Activated T-helper 9 cell treated with anti-CD3 and anti-CD28 coated beads, Interleukin-2, amount 50 U/mL, for 16 hours (primary cell): ENCODE measurements around the gene CLDN4.
"Not testable (repeated sequence)": the region's sequence is repeated elsewhere in the genome, so short reads cannot be mapped to it uniquely, and the experiment has no call there.

ENCODE experiments used
- DNase-seq: peaks from one replicate; pipeline ENCODE4 v3.0.0-alpha.2; 2020; ENCODE audit warnings: low read depth

Gene CLDN4, protein sequence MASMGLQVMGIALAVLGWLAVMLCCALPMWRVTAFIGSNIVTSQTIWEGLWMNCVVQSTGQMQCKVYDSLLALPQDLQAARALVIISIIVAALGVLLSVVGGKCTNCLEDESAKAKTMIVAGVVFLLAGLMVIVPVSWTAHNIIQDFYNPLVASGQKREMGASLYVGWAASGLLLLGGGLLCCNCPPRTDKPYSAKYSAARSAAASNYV

DNA sequence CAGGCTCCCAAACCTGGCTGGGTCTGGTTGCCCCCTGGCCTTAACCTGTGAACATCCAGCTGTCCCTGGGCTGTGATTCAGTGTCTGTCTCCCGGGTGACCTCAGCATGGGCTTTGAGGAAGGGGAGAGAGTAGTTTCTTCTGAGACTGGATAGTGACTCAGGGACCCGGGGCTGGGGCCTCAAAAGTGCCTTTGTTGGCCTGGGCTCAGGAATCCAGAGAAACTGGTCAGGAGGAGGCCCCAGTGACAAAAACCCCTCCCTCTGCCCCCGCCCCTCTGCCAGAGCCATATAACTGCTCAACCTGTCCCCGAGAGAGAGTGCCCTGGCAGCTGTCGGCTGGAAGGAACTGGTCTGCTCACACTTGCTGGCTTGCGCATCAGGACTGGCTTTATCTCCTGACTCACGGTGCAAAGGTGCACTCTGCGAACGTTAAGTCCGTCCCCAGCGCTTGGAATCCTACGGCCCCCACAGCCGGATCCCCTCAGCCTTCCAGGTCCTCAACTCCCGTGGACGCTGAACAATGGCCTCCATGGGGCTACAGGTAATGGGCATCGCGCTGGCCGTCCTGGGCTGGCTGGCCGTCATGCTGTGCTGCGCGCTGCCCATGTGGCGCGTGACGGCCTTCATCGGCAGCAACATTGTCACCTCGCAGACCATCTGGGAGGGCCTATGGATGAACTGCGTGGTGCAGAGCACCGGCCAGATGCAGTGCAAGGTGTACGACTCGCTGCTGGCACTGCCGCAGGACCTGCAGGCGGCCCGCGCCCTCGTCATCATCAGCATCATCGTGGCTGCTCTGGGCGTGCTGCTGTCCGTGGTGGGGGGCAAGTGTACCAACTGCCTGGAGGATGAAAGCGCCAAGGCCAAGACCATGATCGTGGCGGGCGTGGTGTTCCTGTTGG, at the start of gene CLDN4:
Gene CLDN4 (plus strand): TSS at position 316 of the 903 bp plus-strand sequence. CDS start 206 bp downstream, at position 522.
- DNase-seq, result no peak

DNA sequence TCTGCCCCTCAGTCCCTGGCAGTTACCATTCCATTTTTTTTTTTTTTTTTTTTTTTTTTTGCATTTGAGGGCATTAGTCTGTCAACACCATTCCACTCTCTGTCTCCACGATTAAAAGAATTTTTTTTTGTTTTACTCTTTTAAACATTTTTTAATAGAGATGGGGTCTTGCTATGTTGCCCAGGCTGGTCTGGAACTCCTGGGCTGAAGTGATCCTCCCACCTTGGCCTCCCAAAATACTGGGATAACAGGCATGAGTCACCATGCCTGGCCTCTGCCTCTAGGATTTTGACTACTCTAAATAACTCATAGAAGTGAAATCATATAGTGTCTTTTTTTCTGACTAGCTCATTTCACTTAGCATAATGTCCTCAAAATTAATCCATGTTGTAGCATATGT, 44.2 kb upstream of the CLDN4 start:
- DNase-seq, result no peak

DNA sequence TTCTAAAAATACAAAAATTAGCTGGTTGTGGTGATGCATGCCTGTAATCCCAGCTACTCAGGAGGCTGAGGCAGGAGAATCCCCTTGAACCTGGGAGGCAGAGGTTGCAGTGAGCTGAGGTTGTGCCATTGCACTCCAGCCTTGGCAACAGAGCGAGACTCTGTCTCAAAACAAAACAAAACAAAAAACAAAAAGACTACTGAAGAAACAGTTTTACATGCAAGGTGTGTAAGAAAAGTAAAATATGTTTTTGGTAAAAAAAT, 43.1 kb upstream of the CLDN4 start:
- DNase-seq, result not testable (repeated sequence)

DNA sequence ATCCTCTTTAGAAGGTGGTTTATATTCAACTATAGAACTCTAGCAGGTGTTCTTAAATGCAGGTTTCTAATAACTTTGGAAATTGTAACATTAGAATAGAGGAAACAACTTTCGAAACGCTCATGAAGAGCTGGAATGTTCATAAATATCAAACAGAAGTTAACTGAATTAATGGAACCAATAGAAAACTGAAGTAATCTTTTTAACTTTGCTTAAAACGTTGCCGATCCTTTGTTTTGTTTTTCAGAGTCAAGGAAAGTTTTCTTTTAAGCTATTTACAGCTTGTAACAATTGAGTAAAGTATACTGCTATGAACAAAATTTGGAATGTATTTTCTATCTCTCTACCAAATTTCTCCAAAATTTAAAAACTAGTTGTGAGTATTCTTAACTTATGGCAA, 41.7 kb upstream of the CLDN4 start:
- DNase-seq, result no peak

DNA sequence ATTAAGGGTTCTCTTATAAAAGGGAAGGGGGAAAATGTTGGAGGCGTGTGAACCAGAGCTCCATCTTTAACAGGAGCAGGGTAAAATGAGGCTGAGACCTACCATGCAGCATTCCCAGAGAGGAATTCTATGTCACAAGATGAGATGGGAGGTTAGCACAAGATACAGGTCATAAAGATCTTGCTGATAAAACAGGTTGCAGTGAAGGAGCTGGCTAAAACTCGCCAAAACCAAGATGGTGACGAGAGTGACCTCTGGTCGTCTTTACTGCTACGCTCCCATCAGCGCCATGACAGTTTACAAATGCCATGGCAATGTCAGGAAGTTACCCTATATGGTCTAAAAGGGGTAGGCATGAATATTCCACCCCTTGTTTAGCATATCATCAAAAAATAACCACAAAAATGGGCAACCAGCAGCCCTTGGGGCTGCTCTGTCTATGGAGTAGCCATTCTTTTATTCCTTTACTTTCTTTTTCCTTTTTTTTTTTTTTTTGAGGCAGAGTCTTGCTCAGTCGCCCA, 39.6 kb upstream of the CLDN4 start:
- not testable (repeated sequence) for DNase-seq

DNA sequence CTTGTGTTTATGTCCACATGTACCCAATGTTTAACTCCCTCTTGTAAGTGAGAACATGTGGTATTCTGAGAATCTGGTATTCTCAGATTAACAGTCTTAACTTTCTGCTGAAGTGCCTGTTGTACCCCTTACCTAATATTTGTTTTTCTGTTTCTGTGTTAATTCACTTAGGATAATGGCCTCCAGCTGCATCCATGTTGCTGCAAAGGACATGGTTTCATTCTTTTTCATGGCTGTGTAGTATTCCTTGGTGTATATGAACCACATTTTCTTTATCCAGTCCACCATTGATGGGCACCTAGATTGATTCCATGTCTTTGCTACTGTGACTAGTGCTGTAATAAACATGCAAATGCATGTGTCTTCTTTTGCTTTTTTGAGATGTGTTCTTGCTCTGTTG, 35.6 kb upstream of the CLDN4 start:
- DNase-seq, result not testable (repeated sequence)

DNA sequence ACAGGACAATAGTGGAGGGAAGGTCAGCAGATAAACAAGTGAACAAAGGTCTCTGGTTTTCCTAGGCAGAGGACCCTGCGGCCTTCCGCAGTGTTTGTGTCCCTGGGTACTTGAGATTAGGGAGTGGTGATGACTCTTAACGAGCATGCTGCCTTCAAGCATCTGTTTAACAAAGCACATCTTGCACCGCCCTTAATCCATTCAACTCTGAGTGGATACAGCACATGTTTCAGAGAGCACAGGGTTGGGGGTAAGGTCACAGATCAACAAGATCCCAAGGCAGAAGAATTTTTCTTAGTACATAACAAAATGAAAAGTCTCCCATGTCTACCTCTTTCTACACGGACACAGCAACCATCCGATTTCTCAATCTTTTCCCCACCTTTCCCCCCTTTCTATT, 34.1 kb upstream of the CLDN4 start:
- DNase-seq, result not testable (repeated sequence)

DNA sequence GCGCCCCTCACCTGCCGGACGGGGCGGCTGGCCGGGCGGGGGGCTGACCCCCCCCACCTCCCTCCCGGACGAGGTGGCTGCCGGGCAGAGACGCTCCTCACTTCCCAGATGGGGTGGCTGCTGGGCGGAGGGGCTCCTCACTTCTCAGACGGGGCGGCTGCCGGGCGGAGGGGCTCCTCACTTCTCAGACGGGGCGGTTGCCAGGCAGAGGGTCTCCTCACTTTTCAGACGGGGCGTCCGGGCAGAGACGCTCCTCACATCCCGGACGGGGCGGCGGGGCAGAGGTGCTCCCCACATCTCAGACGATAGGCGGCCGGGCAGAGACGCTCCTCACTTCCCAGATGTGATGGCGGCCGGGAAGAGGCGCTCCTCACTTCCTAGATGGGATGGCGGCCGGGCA, 33.6 kb upstream of the CLDN4 start:
- not testable (repeated sequence) for DNase-seq

DNA sequence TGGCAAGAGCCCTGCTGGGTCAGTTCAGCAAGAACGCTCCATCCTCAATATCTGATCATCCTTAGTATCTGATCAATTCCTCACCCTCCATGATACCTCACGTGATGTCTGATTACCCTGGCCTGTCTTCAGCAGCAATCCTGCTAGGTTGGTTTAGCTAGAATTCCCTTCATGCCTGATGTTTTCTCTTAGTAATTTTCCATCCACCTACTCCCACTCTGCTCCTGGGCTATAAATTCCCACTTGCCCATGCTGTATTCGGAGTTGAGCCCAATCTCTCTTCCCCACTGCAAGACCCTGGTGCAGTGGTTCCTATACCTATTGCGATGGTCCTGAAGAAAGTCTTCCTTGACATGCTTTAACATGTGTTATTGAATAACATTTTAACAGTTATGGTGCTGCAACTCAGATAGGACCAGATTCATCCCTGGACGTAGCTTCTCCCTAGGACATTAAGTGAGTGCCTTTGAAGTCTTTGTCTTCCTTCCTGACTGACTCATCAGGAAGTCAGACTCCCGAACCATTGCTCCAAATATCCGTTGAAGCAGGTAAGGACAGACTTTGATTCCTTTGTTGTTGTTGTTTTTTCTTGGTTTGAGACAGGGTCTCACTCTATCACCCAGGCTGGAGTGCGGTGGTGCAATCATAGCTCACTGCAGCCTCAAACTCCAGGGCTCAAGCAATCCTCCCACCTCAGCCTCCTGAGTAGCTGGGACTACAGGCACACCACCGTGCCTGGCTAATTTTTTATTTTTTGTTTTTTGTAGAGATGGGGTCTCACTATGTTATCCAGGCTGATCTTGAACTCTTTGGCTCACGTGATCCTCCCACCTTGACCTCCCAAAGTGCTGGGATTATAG, 31.3 kb upstream of the CLDN4 start:
- DNase-seq, result no peak

DNA sequence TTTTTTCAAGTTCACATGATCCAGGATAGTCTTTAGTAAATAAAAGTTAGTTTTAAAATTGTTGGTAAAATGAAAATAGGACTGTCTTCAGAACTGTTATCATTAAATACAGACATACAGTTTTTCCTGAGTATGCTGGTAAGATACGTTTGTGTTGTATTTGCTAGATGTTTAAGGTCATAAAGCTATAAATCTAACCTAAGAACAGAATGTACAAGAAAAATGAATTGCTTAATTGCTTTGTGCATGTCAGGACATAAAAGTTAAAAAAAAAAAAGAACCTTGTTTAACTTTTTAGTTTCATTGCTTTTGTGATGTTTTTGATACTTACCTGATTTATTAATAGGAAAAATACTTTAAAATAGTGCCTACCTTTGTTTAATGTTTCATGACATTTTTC, 29.2 kb upstream of the CLDN4 start:
- no peak for DNase-seq

DNA sequence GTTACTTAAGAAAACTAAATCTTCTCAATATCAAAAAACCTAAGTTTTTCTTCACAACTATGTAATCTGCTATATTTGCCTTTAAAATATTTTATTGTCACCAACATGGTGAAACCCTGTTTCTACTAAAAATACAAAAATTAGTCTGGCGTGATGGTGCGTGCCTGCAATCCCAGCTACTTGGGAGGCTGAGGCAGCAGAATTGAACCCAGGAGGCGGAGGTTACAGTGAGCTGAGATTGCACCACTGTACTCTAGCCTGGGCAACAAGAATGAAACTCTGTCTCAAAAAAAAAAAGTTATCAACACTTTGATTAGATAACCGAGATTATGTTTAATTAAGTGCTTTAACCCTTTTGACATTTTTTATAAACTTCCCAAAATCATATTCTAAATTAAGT, 28.3 kb upstream of the CLDN4 start:
- no peak for DNase-seq

DNA sequence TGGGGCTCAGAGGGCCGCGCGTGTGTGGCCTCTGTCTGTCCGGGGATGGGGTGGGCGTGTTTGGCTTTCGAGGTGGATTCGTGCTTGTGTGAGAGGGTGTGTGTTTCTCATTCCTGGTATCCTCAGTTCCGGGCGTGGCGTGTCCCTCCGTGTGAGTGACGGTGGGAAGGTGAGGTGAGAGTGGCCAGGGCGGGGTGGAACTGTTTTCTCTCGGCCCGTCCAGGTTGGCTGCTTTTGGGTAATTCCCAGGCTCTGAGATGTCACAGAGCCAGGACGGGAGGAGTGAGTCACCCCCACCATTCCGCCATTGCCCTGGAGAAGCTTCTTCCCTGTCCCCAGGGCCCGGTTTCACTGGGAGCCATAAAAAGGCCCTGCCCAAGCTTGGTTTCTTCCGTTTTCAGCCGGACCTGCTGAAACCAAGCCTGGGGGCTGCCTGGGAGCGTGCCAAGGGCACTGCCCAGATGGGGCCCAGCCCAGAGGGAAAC, 21.3 kb upstream of the CLDN4 start:
- DNase-seq, result no peak

DNA sequence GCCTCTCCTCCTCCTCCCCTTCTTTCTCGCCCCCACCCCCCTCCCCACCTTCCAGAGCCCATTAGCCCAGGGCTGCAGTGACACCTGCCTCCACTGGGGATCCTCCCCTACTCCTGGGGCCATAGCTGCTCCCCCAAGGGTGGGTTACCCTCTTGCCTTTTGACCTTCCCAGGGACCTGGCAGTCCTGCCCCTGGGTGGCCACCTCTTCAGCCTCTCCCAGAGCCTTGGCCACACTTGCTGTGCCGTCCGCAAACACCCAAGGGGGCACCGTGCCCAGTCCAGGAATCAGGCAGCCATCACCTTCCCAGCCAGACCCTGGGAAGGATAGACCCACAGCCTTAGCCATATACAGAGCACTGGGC, 19.8 kb upstream of the CLDN4 start:
- DNase-seq, result no peak

DNA sequence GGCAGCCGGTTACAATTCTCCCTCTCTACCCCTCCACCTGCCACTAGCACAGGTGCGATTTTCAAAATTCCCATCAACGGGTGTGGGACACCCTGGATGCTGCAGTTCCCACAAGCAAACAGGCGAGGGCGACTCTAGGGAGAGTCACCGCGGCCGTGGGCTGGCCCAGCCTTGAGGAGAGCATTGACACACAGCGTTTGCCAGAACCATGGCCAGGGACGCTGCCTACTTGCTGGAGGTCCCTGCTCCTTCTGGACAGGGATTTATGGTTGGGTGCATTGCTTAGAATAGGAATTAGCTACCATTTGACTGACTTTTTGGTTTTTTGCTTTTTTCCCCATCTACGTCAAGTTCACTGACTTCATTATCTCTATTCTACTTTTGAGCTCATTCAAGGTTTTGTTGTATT, 19.0 kb upstream of the CLDN4 start:
- DNase-seq, result peak; percentile 26

DNA sequence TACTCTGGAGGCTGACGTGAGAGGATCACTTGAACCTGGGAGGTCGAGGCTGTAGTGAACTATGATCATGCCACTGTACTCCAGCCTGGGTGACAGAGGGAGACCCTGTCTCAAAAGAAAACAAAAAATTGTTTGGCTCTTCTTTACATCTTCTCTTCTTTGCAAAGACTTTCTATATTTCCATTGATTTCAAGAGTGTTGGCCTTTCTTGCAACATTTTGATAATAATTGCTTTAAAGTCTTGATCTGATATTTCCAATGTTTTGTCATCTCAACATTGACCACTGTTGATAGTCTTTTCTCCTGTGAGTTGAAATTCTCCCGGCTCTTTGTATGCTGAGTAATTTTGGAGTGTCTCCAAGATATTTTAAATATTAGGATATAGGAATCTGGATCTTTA, 17.8 kb upstream of the CLDN4 start:
- no peak for DNase-seq

DNA sequence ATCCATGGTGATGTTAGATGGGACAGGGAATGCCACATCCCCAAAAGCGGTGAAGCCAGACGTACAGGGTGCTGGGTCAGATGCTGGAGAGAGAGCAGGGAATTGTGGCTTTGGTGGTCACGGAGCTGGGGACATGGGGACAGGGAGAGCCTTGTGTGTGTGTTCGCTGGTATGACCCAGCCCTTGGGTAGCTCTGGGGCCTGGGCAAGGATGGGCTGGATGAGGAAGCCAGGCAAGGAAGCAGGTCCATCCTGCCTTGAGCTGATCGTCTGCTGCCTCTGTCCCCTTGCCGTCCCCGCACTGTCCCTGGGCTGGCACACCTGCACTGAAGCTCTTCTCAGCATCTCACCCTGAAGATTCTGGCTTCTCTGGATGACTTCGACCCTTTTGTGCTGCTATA, 15.4 kb upstream of the CLDN4 start:
- DNase-seq, result no peak

DNA sequence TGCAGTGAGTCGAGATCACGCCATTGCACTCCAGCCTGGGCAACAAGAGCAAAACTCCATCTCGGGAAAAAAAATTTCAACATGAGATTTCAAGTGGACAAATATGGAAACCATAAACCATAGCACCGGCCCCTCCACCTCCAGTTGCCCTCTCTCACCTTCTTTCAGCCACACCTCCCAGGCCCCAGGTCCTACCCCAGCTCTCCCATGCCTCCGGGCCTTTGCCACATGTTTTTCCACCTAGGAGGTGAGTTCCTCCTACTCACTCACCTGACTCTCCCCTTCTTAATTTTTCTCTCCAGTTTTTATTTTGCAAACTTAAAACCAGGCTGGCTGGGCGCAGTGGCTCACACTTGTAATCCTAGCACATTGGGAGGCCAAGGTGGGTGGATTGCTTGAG, 13.7 kb upstream of the CLDN4 start:
- DNase-seq, result no peak

DNA sequence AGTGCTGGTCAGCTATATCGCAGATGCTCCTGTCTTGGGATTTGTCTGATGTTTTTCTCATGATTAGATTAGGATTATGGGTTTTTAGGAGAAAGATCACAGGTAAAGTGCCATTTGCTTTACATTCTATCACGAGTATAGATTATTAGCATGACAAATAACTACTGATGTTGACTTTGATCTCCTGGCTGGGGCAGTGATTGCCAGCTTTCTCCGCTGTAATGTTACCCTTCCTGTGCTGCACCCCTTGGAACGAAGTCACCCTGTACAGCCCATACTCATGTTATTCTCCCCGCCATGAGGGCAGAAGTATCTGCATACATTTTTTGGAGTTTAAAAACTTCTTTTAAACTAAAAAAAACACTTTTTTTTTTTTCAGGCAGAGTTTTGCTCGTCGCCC, 10.8 kb upstream of the CLDN4 start:
- no peak for DNase-seq

DNA sequence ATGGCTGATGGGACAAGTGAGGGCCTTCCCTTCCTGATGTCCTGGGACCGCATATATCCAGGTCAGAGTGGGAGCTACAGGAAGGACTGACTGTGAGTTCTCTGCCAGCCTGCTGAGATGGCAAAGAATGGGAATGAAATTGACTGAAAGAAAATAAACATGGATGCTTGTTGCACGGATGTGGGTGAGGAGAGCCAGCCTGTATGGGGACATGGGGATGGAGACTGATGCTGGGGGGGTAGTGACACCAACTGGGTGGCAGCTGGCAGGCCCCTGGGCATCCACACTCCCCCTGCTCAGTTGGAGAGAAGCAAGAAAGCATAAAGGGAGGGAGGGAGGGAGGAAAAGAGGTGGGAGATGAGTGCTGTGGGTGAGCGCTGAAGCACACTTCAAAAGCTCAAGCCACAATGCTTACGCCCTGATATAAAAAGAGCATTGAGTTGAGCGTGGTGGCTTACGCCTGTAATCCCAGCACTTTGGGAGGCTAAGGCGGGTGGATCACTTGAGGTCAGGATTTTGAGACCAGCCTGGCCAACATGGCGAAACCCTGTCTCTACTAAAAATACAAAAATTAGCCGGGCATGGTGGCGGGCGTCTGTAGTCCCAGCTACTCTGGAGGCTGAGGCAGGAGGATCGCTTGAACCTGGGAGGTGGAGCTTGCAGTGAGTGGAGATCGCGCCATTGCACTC, 9.1 kb upstream of the CLDN4 start:
- not testable (repeated sequence) for DNase-seq

DNA sequence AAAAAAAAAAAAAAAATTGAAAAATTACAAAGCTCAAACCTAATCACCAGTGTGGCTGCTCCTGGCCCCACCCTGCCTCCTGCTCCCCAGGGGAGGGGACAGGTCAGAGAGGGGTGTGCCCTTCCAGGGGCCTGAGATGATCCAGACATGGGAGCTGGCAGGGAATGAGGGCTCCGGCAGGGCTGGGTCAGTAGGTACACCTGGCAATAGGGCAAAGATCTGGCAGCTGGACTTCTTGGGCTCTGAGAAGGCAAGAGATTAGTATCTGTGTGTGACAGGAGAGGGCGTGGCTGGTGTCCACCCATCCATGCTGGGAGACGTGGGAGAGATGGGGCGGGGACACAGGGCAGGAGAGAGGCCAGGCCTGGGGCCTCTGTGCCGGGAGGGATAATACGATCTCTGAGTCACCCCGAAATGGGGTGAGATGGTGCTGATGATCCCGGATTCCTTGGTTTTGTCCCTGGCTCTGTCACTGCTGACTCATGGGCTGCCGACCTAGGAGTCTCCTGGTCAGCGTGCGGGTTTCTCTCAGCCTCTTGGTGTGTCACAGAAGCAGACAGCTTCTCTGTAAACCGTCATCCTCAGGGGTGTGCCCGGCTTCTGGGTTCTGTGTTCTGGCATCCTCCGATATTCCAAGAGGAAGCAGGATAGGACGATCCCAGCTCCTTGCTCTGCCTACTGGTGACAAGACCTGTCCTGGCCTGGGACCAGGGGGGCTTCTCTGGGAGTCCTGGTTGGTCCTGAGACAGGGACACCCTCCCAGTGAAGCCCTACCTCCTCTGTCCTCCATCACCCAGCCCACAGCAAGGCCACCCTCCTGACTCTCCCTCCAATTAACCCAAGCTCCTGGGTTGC, 8.2 kb upstream of the CLDN4 start:
- no peak for DNase-seq

DNA sequence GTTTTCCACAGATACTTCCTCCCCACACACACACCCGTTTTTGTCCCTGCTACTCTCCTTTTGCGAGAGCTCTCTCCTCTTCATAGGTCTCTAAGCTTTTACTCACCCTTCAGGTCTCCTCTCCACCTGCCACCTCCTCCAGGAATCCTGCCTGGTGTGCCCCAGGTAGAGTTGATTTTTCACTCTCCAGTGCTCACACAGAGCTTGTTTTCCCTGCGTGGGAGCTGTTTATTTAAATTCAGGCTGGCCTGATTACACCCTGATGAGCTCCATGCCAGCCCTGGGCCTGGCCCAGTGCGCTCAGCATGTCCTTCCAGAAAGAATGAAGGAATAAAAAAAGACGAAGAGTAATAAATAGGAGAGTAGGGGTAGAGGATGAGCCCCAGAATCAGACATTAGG, 7.5 kb upstream of the CLDN4 start:
- no peak for DNase-seq
